C4-2B (cell line): ENCODE measurements around the gene FBXL17.

Source experiments
- CTCF ChIP-seq: fragments of 450-650 bp; conservative IDR thresholded peaks from 2 replicates; pipeline ENCODE4 v1.5.1; 2017; ENCODE audit warnings: mild to moderate bottlenecking
- ZFX ChIP-seq: fragments of 450-650 bp; IDR thresholded peaks from 2 replicates; pipeline ENCODE4 v1.6.1; 2017

- TF ChIP-seq CTCF (no peak), ZFX (no peak)
Measured at GRCh38 chr5:108054349-108054748, 327.5 kb downstream of the FBXL17 start.
